ENCODE data around the gene PPP1R8. TPM values are rescaled to one million over a fixed set of nuclear protein-coding genes. Genes with fewer than 3 reads are reported as not detected.

PPP1R8 gene
- total and polyA plus RNA-seq, 9 of the 15 experiments (the other 6 are each of a cell fraction or from before 2014, with no cell fraction given): 16.2 to 107 (median 75.3) TPM

- TF ChIP-seq ZFP91 (CRISPR knock-in tag; IDR thresholded peaks at IDR 0.05): no peak
- TF ChIP-seq TAF7 (tag; IDR thresholded peaks at IDR 0.05): no peak
- 0 out of 2 replicates have a peak, but pooled peaks have one; percentile 23 for TF ChIP-seq DIDO1 (tag; IDR thresholded peaks at IDR 0.05; ENCODE audit: low read depth)
- no peak for TF ChIP-seq HNRNPUL1 (IDR thresholded peaks at IDR 0.05; ENCODE audit: low read length)
- 0 out of 2 replicates have a peak, but pooled peaks have one; percentile 28 for TF ChIP-seq ZBTB17 (CRISPR knock-in tag; IDR thresholded peaks at IDR 0.05)
- TF ChIP-seq EGR1 (conservative IDR thresholded peaks at IDR 0.05): 0 out of 2 replicates have a peak, but pooled peaks have one; percentile 3
- no peak for TF ChIP-seq ZNF398 (CRISPR knock-in tag; IDR thresholded peaks at IDR 0.05)
- no peak for TF ChIP-seq TGIF2 (CRISPR knock-in tag; IDR thresholded peaks at IDR 0.05)
- no peak for TF ChIP-seq TSC22D4 (tag; IDR thresholded peaks at IDR 0.05)
- TF ChIP-seq CBX1 (IDR thresholded peaks at IDR 0.05; ENCODE audit: low read depth): 0 out of 2 replicates have a peak, but pooled peaks have one; percentile 29
- peak; percentile 69; the same call in 1 of the 2 replicates for TF ChIP-seq PHF8 (IDR thresholded peaks at IDR 0.05; ENCODE audit: borderline replicate concordance, low read length)
- no peak for TF ChIP-seq SIRT6 (IDR thresholded peaks at IDR 0.05; ENCODE audit: low read depth, low read length)
- TF ChIP-seq USF2 (CRISPR knock-in tag; IDR thresholded peaks at IDR 0.05): no peak
- 0 out of 2 replicates have a peak, but pooled peaks have one; percentile 2 for TF ChIP-seq ARID1B (IDR thresholded peaks at IDR 0.05)
- TF ChIP-seq HDAC3 (IDR thresholded peaks at IDR 0.05; ENCODE audit: borderline replicate concordance, partially characterized antibody): no peak
- TF ChIP-seq ZNF431 (CRISPR knock-in tag; IDR thresholded peaks at IDR 0.05): no peak
- TF ChIP-seq RCOR1 (IDR thresholded peaks at IDR 0.05; ENCODE audit: borderline replicate concordance in 1 of 2, low read depth in 2 of 2, low read length in 2 of 2): no peak
- TF ChIP-seq MYC (IDR thresholded peaks at IDR 0.05; ENCODE audit: low read depth, low read length): 0 out of 2 replicates have a peak, but pooled peaks have one; percentile 10
- no peak for TF ChIP-seq MYC (CRISPR knock-in tag; IDR thresholded peaks at IDR 0.05; ENCODE audit: borderline replicate concordance, low read depth)
- TF ChIP-seq PKNOX1 (IDR thresholded peaks at IDR 0.05): no peak
- TF ChIP-seq PCBP1 (IDR thresholded peaks at IDR 0.05; ENCODE audit: low read depth, low read length, poor library complexity, severe bottlenecking): no peak
- TF ChIP-seq SUPT5H (IDR thresholded peaks at IDR 0.05): peak; percentile 60
Measured at GRCh38 chr1:27872059-27872801, 41.6 kb downstream of the PPP1R8 start, which contains the start of gene THEMIS2 (continued).

Data from K562 (cell line).